Measurements from ENCODE around the gene ZSCAN20.

GRCh38 chr1:33468967-33469366 lies 3.5 kb upstream of the ZSCAN20 start:
- no peak for TF ChIP-seq EZH2 (IDR thresholded peaks at IDR 0.05; ENCODE audit: borderline replicate concordance, low read depth, low read length)
- no peak for TF ChIP-seq ELF4 (CRISPR knock-in tag; IDR thresholded peaks at IDR 0.05)

Measured in K562 (cell line).